GM21717 (cell line): ENCODE data around the gene MRPS26.
"Not testable (repeated sequence)": the region's sequence is repeated elsewhere in the genome, so short reads cannot be mapped to it uniquely, and the experiment has no call there.

Experiments
- ATAC-seq: cut with Tn5 transposase; IDR thresholded peaks from one replicate; pipeline ENCODE4 v1.9.1; 2021; ENCODE audit warnings: mild to moderate bottlenecking, moderate library complexity; ENCODE audit not compliant: unreplicated experiment

Gene MRPS26

DNA sequence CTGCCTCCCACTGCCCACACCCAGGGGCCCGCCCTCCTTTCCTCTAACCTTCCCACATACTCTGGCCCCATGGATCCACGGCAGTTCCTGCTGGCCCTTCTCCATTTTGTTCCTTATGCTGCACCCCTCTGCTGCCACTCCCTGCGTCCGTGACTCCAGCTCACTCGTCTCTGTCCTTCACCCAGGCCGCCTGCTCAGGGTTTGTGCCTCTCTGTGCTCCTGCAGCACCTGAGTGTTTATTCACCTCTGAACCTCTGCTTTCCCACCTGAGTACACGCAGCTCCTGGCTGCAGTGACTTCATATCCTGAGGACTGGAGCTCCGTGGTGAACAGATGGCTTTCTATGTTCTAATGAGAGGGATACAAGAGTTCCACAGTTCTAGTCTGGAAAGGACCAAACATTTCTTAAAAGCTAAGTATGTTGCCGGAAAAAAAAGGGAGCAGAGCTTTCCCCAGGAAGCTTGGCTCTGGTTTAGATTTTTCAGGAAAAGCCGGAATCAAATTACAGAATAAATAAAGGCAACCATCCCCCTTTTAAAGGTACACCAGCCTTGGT, 3.9 kb upstream of the MRPS26 start:
- no peak for ATAC-seq

DNA sequence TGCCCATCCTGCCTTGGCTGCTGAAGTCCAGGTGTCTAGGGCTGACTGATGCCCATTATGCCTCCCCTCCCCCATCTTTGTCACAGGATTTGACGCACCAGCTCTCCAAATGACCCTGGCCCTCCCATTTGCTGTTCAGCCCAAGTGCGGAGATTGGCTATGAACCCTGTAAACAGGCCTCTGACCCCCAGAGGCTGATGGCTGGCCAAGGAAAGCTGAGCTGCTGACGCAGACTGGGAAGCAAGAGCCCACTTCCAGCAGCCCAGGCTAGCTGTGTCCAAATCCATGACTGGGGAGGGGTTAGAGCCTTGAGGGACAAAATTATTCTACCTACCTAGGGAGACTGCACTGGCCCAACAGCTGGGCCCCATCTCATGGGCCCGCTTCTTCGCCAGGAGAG, 3.2 kb upstream of the MRPS26 start:
- no peak for ATAC-seq

- no peak for ATAC-seq
Measured at GRCh38 chr20:3043322-3043721, 2.5 kb upstream of the MRPS26 start, which contains the start of gene GNRH2. GNRH2 (plus strand) TSS chr20:3043622; CDS start chr20:3044415, 793 bp downstream.

GRCh38 chr20:3044336-3044965, 1.4 kb upstream of the MRPS26 start:
- no peak for ATAC-seq

GRCh38 chr20:3045042-3045815, 623 bp upstream of the MRPS26 start:
- ATAC-seq, result peak; percentile 35

DNA sequence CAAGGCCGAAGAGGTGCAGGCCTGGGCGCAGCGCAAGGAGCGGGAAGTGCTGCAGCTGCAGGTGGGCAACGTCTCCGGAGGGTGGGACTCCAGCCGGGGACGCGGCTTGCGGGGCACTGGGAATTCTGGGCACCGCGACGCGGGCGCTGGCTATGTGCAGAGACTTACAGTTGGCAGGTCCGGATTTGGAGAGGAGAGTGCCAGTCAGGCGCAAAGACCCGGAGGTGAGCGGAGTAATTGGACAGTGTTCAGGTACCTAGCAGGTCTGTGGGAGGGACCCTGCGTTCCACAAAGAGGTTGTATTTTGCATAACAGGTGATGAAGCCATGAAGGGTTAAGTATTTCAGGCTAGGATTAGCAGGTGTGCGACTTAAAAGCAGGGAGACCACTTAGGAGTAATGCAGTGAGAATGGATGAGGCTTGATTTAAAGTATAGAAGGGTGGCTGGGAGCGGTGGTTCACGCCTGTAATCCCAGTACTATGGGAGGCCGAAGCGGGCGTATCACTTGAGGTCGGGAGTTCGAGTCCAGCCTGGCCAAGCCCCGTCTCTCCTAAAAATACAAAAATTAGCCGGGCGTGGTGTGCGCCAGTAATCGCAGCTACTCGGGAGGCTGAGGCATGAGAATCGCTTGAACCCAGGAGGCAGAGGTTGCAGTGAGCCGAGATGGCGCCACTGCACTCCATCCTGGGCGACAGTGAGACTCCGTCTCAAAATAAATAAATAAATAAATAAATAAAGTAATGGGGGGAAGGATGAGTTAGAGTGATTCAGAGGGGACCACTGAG, 1.0 kb downstream of the MRPS26 start:
- ATAC-seq, result no peak

- ATAC-seq, result no peak
Measured at GRCh38 chr20:3047486-3048419, 1.9 kb downstream of the MRPS26 start.

DNA sequence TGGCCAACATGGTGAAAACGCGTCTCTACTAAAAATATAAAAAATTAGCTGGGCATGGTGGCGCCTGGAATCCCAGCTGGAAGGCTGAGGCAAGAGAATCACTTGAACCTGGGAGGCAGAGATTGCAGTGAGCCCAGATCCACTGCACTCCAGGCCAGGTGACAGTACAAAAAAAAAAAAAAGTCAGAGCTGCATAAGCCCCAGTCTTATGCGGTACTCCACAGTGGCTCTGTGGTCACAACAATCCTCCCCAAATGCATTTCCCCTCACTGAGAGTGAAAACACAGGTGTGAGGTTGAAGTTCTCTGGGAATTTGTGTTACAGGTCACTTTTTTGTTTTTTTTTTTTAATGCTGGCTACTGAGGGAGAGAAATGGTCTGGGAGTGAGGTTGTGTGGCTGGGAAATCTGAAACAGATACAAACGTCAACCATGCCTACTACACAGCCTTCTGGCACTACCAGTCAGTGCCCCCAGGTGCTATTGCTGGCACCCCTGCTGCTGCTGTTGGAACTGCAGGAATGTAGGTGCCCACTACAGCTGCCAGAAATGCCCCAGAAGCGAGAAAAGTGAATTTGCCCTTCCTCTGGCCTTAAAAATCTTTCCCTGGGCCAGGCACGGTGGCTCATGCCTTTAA, 5.7 kb downstream of the MRPS26 start:
- ATAC-seq, result no peak

DNA sequence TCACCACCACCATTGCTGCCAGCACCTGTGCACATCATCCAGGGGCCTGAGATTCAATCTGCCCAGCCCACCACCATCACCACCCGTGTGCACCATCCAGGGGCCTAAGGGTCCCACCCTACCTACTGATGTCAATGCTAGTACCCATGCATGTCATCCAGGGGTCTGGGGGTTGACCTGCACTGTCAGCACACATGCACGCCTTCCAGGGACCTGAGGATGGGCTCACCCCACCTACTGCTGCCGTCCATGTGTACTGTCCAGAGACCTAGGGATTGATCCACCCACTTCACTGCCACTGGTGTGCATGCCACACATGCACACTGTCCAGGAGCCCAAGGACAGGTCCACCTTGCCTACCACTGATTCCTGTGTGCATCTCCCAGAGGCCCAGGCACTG, 13.6 kb downstream of the MRPS26 start:
- no peak for ATAC-seq

GRCh38 chr20:3064119-3064518, 18.3 kb downstream of the MRPS26 start:
- ATAC-seq, result not testable (repeated sequence)

DNA sequence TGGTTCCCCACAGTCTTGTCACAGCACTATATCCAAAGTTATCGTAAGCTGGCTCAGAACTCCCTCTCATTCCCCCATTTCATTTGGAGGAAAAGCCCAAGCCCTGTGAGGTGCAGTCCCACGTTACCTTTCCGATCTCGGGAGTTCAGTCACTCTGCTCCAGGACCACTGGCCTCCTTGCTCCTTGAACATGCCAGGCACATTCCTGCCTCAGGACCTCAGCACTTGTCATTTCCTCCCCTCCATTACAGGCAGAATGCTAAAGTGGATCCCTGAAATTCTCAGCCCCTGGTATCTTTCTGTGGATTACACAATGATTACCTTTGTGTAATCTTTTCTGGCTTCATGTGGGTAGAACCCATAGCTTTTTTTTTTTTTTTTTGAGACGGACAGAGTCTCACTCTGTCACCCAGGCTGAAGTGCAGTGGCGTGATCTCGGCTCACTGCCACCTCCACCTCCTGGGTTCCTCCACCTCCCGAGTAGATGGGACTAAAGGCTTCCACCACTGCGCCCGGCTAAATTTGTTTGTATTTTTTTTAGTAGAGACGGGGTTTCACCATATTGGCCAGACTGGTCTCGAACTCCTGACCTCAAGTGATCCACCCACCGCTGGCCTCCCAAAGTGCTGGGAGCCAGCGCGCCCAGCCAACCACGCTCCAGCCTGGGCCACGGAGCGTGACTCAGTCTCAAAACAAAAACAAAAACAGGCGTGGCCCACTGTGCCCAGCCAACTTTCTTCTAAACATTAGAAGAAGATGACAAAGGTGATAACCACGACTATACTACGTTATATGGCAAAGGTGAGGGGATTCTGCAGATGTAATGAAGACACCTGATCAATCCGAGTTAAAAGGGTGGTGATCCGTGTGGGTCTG, 21.5 kb downstream of the MRPS26 start:
- ATAC-seq, result no peak

DNA sequence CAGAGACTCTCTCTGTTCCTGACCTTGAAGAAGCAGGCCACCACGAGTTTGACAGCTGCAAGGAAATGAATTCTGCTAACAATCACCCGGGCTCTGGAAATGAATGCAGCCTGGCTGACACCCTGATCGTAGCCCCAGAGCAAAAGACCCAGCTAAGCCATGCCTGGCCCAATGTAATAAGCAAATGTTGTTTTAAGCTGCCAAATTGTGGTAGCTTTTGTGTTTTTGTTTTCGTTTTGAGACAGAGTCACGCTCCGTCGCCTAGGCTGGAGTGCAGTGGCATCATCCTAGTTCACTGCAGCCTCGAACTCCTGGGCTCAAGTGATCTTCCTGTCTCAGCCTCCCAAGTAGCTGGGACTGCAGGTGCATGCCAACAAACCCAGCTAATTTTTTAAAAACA, 22.2 kb downstream of the MRPS26 start:
- ATAC-seq, result no peak

- ATAC-seq, result no peak
Measured at GRCh38 chr20:3068986-3069900, 23.4 kb downstream of the MRPS26 start.

DNA sequence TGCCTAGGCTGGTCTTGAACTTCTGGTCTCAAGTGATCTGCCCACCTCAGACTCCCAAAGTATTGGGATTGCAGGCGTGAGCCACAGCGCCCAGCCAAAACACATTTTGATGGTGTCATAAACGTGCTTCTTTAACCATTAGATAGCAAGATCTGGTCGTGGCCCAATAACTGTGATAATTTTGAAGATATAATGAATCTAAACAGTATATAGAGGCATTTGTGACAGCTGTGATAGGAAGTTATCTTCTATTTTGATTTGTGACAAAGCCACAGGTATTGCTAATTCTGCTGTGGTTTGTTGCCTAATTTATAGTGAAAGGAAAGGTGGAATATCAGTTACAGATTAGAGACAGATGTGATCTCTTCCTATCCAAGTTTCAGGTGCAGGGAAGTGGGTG, 24.9 kb downstream of the MRPS26 start:
- ATAC-seq, result no peak

GRCh38 chr20:3071266-3071609, 25.4 kb downstream of the MRPS26 start:
- ATAC-seq, result no peak

GRCh38 chr20:3071610-3072529, 26.0 kb downstream of the MRPS26 start, which contains the start of gene OXT:
OXT (plus strand) TSS chr20:3071620; CDS start chr20:3071656, 36 bp downstream.
- no peak for ATAC-seq
